ENCODE results near the gene C3orf20. TPM values are rescaled to one million over a fixed set of nuclear protein-coding genes. Genes with fewer than 3 reads are reported as not detected.
A peak's percentile ranks its signal among the peaks of the same experiment; 100 is the strongest.

Gene C3orf20
- total and polyA plus RNA-seq, 4 experiments from 2014 or later, result 0.38 to 0.44 TPM; not detected in 2

GRCh38 chr3:14789640-14790285 is 114.8 kb downstream of the C3orf20 start:
- no peak overlapping the region for H3K27ac ChIP-seq (ENCODE audit: low read depth, low read length)
- no peaks in the 10 kb centered on the region for H3K36me3 Mint-ChIP-seq
- no peak for DNase-seq
- no peak overlapping the region for H3K4me3 Mint-ChIP-seq
- H3K27ac Mint-ChIP-seq, result no peak overlapping the region
- ChIA-PET CTCF (ENCODE audit: partially characterized antibody) (interaction anchor here (0.5 to 2.9 kb wide), 4 partner anchors 116 to 131 kb away, joined by 4 to 12 read pairs (median 6); no protein-coding TSS in a partner anchor), POLR2A (ENCODE audit: partially characterized antibody) (no interaction called here)
- intact Hi-C loops (cut with micrococcal nuclease), result loop anchor here (10.0 kb wide), 1 partner anchor 155 kb away; no protein-coding TSS in a partner anchor
- peaks cover 0 to 4% (median 0%) of the 10 kb centered on the region in 4 donors for H3K4me1 Mint-ChIP-seq
- H3K36me3 ChIP-seq (ENCODE audit: insufficient read depth, low read length), result no peaks in the 10 kb centered on the region
- no peak overlapping the region for H3K4me3 ChIP-seq (ENCODE audit: low read length in 2 of 2)
- H3K9me3 ChIP-seq (ENCODE audit: control insufficient read depth in 1 of 2, low read length in 2 of 2), result no peaks in the 10 kb centered on the region
- peaks cover 18 to 33% of the 10 kb centered on the region in 2 donors for H3K27me3 Mint-ChIP-seq
- H3K9me3 Mint-ChIP-seq, result no peaks in the 10 kb centered on the region
- H3K27me3 ChIP-seq (ENCODE audit: insufficient read depth, low read length), result no peaks in the 10 kb centered on the region
- no peaks in the 10 kb centered on the region for H3K4me1 ChIP-seq (ENCODE audit: insufficient read depth, low read length)

- Histone ChIP-seq H3K27ac (ENCODE audit: low read depth, low read length) (no peak overlapping the region), H3K4me3 (ENCODE audit: low read length in 2 of 2) (no peak overlapping the region), H3K36me3 (ENCODE audit: insufficient read depth, low read length) (no peaks in the 10 kb centered on the region), H3K4me1 (ENCODE audit: insufficient read depth, low read length) (no peaks in the 10 kb centered on the region), H3K9me3 (ENCODE audit: control insufficient read depth in 1 of 2, low read length in 2 of 2) (no peaks in the 10 kb centered on the region), H3K27me3 (ENCODE audit: insufficient read depth, low read length) (no peaks in the 10 kb centered on the region)
- H3K27me3 Mint-ChIP-seq, result peaks cover 13 to 25% of the 10 kb centered on the region in 2 donors
- no peaks in the 10 kb centered on the region for H3K9me3 Mint-ChIP-seq
- intact Hi-C loops (cut with micrococcal nuclease), result loop anchor here (1.0 kb wide), 2 partner anchors 125 to 130 kb away; no protein-coding TSS in a partner anchor
- H3K36me3 Mint-ChIP-seq, result no peaks in the 10 kb centered on the region
- ChIA-PET POLR2A (ENCODE audit: partially characterized antibody) (no interaction called here), CTCF (ENCODE audit: partially characterized antibody) (interaction anchor here (0.8 to 2.9 kb wide), 8 partner anchors 9 to 130 kb away, joined by 3 to 12 read pairs (median 4); no protein-coding TSS in a partner anchor)
- H3K27ac Mint-ChIP-seq, result no peak overlapping the region
- DNase-seq, result peak in 4 of 5 donors; percentile 28 to 43 (median 37)
- peaks cover 0 to 4% (median 0%) of the 10 kb centered on the region in 4 donors for H3K4me1 Mint-ChIP-seq
- H3K4me3 Mint-ChIP-seq, result no peak overlapping the region
These were observed 116.5 kb downstream of the C3orf20 start for GRCh38 chr3:14791343-14791945.

- no peak for DNase-seq
- intact Hi-C loops (cut with micrococcal nuclease), result no loop called here
- no peaks in the 10 kb centered on the region for H3K36me3 ChIP-seq (ENCODE audit: insufficient read depth, low read length)
- H3K9me3 ChIP-seq (ENCODE audit: control insufficient read depth in 1 of 2, low read length in 2 of 2), result no peaks in the 10 kb centered on the region
- Mint-ChIP-seq H3K27me3 (peaks cover 10 to 22% of the 10 kb centered on the region in 2 donors), H3K36me3 (no peaks in the 10 kb centered on the region), H3K4me1 (peaks cover 0 to 4% (median 0%) of the 10 kb centered on the region in 4 donors), H3K9me3 (no peaks in the 10 kb centered on the region), H3K4me3 (no peak overlapping the region), H3K27ac (no peak overlapping the region)
- POLR2A ChIA-PET (ENCODE audit: partially characterized antibody), result no interaction called here
- H3K4me3 ChIP-seq (ENCODE audit: low read length in 2 of 2), result no peak overlapping the region
- H3K27ac ChIP-seq (ENCODE audit: low read depth, low read length), result no peak overlapping the region
- H3K27me3 ChIP-seq (ENCODE audit: insufficient read depth, low read length), result no peaks in the 10 kb centered on the region
- CTCF ChIA-PET (ENCODE audit: partially characterized antibody), result interaction anchor here (1.0 to 2.9 kb wide), 6 partner anchors 10 to 130 kb away, joined by 3 to 12 read pairs (median 8); no protein-coding TSS in a partner anchor
- H3K4me1 ChIP-seq (ENCODE audit: insufficient read depth, low read length), result no peaks in the 10 kb centered on the region
These were observed 117.8 kb downstream of the C3orf20 start for GRCh38 chr3:14792691-14793121.

DNA sequence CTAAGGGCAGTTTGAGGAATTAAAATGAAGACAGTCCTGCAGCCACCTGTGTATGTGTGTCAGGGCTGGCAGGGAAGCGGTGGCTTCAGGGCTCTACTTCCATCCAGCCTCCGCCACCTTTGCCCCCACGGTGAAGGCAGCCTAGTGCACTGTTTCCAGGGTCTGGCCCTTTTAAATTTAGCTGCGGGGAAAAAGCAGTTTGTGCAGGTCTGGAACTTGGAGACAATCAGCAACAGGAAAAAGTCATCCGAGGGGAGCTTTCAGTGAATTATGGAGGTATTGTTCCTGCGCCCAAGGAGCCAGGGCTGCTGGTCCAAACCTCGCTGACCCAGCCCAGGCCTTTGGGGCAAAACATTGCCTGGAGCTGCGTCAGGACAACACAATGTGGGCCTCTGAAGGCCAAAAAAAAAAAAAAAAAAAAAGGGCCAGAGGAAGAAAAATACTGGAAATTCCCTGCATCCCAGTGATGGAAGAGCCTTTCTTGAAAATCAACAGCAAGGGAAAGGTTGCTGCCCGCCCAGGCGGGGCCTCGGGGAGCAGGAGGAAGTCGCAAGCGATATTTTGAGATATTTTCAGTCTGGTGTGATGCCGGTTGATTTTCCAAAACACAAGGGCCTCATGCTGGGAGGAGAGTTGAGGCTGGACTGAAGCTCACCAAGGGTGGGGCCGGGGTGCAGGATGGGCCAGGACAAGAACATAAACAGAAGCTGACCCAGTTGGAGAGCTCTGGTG is 118.4 kb downstream of the C3orf20 start:
- ChIA-PET CTCF (ENCODE audit: partially characterized antibody) (interaction anchor here (0.7 to 2.3 kb wide), 5 partner anchors 122 to 143 kb away, joined by 3 to 10 read pairs (median 5); no protein-coding TSS in a partner anchor), POLR2A (ENCODE audit: partially characterized antibody) (no interaction called here)
- peaks cover 9 to 21% of the 10 kb centered on the region in 2 donors for H3K27me3 Mint-ChIP-seq
- no peaks in the 10 kb centered on the region for H3K36me3 ChIP-seq (ENCODE audit: insufficient read depth, low read length)
- no peaks in the 10 kb centered on the region for H3K4me1 ChIP-seq (ENCODE audit: insufficient read depth, low read length)
- no peak overlapping the region for H3K4me3 Mint-ChIP-seq
- no peak overlapping the region for H3K27ac Mint-ChIP-seq
- DNase-seq, result no peak
- H3K9me3 ChIP-seq (ENCODE audit: control insufficient read depth in 1 of 2, low read length in 2 of 2), result no peaks in the 10 kb centered on the region
- peaks cover 0 to 4% (median 0%) of the 10 kb centered on the region in 4 donors for H3K4me1 Mint-ChIP-seq
- H3K27ac ChIP-seq (ENCODE audit: low read depth, low read length), result no peak overlapping the region
- H3K36me3 Mint-ChIP-seq, result no peaks in the 10 kb centered on the region
- H3K9me3 Mint-ChIP-seq, result no peaks in the 10 kb centered on the region
- intact Hi-C loops (cut with micrococcal nuclease), result no loop called here
- H3K4me3 ChIP-seq (ENCODE audit: low read length in 2 of 2), result no peak overlapping the region
- no peaks in the 10 kb centered on the region for H3K27me3 ChIP-seq (ENCODE audit: insufficient read depth, low read length)

DNA sequence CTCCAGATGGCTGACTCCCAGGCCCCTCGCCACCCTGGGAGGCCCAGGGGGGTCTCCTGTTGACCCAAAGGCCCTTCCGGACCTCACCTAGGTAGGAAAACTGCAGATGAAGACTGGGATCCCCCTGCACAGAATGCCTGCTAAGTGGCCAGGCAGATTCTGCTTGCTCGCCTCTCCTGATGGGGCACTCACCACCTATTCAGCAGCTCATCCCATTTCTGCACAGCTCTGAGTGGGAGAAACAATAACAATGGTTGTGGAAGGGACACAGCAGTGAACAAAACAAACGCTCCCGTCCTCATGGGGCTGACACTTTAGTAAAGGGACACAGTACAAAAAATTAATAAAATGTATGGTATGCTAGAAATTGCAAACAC is 118.9 kb downstream of the C3orf20 start:
- Histone ChIP-seq H3K9me3 (ENCODE audit: control insufficient read depth in 1 of 2, low read length in 2 of 2) (no peaks in the 10 kb centered on the region), H3K4me3 (ENCODE audit: low read length in 2 of 2) (no peak overlapping the region), H3K36me3 (ENCODE audit: insufficient read depth, low read length) (no peaks in the 10 kb centered on the region), H3K4me1 (ENCODE audit: insufficient read depth, low read length) (no peaks in the 10 kb centered on the region), H3K27ac (ENCODE audit: low read depth, low read length) (no peak overlapping the region), H3K27me3 (ENCODE audit: insufficient read depth, low read length) (no peaks in the 10 kb centered on the region)
- ChIA-PET POLR2A (ENCODE audit: partially characterized antibody) (no interaction called here), CTCF (ENCODE audit: partially characterized antibody) (interaction anchor here (0.7 to 1.5 kb wide), 4 partner anchors 121 to 144 kb away, joined by 3 to 10 read pairs (median 4); no protein-coding TSS in a partner anchor)
- H3K4me1 Mint-ChIP-seq, result peaks cover 0 to 4% (median 0%) of the 10 kb centered on the region in 4 donors
- intact Hi-C loops (cut with micrococcal nuclease), result no loop called here
- no peak overlapping the region for H3K27ac Mint-ChIP-seq
- H3K9me3 Mint-ChIP-seq, result no peaks in the 10 kb centered on the region
- H3K27me3 Mint-ChIP-seq, result peaks cover 9 to 21% of the 10 kb centered on the region in 2 donors
- DNase-seq, result no peak
- H3K4me3 Mint-ChIP-seq, result no peak overlapping the region
- no peaks in the 10 kb centered on the region for H3K36me3 Mint-ChIP-seq

GRCh38 chr3:14794435-14794834 is 119.5 kb downstream of the C3orf20 start:
- peaks cover 0 to 4% (median 0%) of the 10 kb centered on the region in 4 donors for H3K4me1 Mint-ChIP-seq
- H3K4me3 Mint-ChIP-seq, result no peak overlapping the region
- ChIA-PET POLR2A (ENCODE audit: partially characterized antibody) (no interaction called here), CTCF (ENCODE audit: partially characterized antibody) (interaction anchor here (0.6 to 0.8 kb wide), 2 partner anchors 88 to 122 kb away, joined by 3 read pairs; no protein-coding TSS in a partner anchor)
- H3K36me3 Mint-ChIP-seq, result no peaks in the 10 kb centered on the region
- no peak overlapping the region for H3K27ac ChIP-seq (ENCODE audit: low read depth, low read length)
- H3K9me3 Mint-ChIP-seq, result peaks cover 0 to 2% (median 0%) of the 10 kb centered on the region in 8 donors
- no peaks in the 10 kb centered on the region for H3K27me3 ChIP-seq (ENCODE audit: insufficient read depth, low read length)
- H3K4me3 ChIP-seq (ENCODE audit: low read length in 2 of 2), result no peak overlapping the region
- H3K36me3 ChIP-seq (ENCODE audit: insufficient read depth, low read length), result no peaks in the 10 kb centered on the region
- no peaks in the 10 kb centered on the region for H3K9me3 ChIP-seq (ENCODE audit: control insufficient read depth in 1 of 2, low read length in 2 of 2)
- intact Hi-C loops (cut with micrococcal nuclease), result no loop called here
- no peak overlapping the region for H3K27ac Mint-ChIP-seq
- peaks cover 7 to 16% of the 10 kb centered on the region in 2 donors for H3K27me3 Mint-ChIP-seq
- no peak for DNase-seq
- H3K4me1 ChIP-seq (ENCODE audit: insufficient read depth, low read length), result no peaks in the 10 kb centered on the region

DNA sequence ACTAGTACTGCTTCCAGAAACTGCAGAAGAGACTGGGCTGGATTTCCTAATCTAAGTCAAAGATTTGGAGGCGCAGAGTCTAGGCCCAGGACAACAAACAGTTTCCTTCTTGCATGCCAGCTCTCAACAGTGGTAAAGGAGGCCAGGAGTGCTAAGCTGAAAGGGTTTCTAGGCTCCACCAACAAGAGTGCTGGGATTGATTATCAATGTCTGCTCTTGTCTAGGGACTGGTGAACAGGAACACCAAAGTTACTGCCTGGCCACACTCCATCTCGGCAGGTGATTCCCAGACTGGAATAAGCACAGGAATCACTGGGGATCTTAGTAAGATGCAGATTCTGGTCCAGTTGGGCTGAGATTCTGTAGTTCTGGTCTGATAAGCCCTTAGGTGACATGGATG is 121.1 kb downstream of the C3orf20 start:
- no peak overlapping the region for H3K27ac ChIP-seq (ENCODE audit: low read depth, low read length)
- intact Hi-C loops (cut with micrococcal nuclease), result no loop called here
- peak overlapping the region in 1 of 7 donors; percentile 8 for H3K27ac Mint-ChIP-seq
- no peaks in the 10 kb centered on the region for H3K4me1 ChIP-seq (ENCODE audit: insufficient read depth, low read length)
- H3K4me1 Mint-ChIP-seq, result peaks cover 0 to 4% (median 0%) of the 10 kb centered on the region in 4 donors
- H3K27me3 Mint-ChIP-seq, result peaks cover 4 to 11% of the 10 kb centered on the region in 2 donors
- H3K36me3 ChIP-seq (ENCODE audit: insufficient read depth, low read length), result no peaks in the 10 kb centered on the region
- H3K4me3 ChIP-seq (ENCODE audit: low read length in 2 of 2), result no peak overlapping the region
- DNase-seq, result no peak
- peaks cover 0 to 5% (median 0%) of the 10 kb centered on the region in 8 donors for H3K9me3 Mint-ChIP-seq
- no peak overlapping the region for H3K4me3 Mint-ChIP-seq
- POLR2A ChIA-PET (ENCODE audit: partially characterized antibody), result no interaction called here
- H3K36me3 Mint-ChIP-seq, result no peaks in the 10 kb centered on the region
- CTCF ChIA-PET (ENCODE audit: partially characterized antibody), result no interaction called here
- no peaks in the 10 kb centered on the region for H3K9me3 ChIP-seq (ENCODE audit: control insufficient read depth in 1 of 2, low read length in 2 of 2)
- no peaks in the 10 kb centered on the region for H3K27me3 ChIP-seq (ENCODE audit: insufficient read depth, low read length)
